Activated CD8-positive, alpha-beta memory T cell treated with anti-CD3 and anti-CD28 coated beads, Interleukin-2, amount 10 ng/mL, durations not matched to agents 7 days and 5 days (primary cell): Measurements from ENCODE around the gene CLEC2D. TPM values are rescaled to one million over a fixed set of nuclear protein-coding genes. Genes with fewer than 3 reads are reported as not detected.
A peak's percentile ranks its signal among the peaks of the same experiment; 100 is the strongest.
"Not testable (repeated sequence)": the region's sequence is repeated elsewhere in the genome, so short reads cannot be mapped to it uniquely, and the experiment has no call there.

ENCODE experiments used
- ATAC-seq: fragments of 150-1000 bp; cut with Tn5 transposase; one replicate; pipeline ENCODE4 v1.10.0; 2021; ENCODE audit warnings: moderate library complexity
- CTCF ChIA-PET: fragments of 350-600 bp; sonication (Branson Sonifier 250); formaldehyde crosslinking; loops from one replicate; lab custom pipeline; 2021; ENCODE audit warnings: antibody characterized with exemption; lab: Charles Lee
- DNase-seq: peaks from one replicate; pipeline ENCODE4 v3.0.0-alpha.2; 2020
- H3K27ac Mint-ChIP-seq: one replicate; pipeline ENCODE4 v1.8.0; 2021; ENCODE audit warnings: mild to moderate bottlenecking, mixed read lengths
- H3K27me3 Mint-ChIP-seq: one replicate; pipeline ENCODE4 v1.8.0; 2021; ENCODE audit warnings: mixed read lengths
- H3K36me3 Mint-ChIP-seq: one replicate; pipeline ENCODE4 v1.8.0; 2021; ENCODE audit warnings: mild to moderate bottlenecking, mixed read lengths
- H3K4me1 Mint-ChIP-seq: one replicate; pipeline ENCODE4 v1.8.0; 2021; ENCODE audit warnings: mixed read lengths
- H3K4me3 Mint-ChIP-seq: one replicate; pipeline ENCODE4 v1.8.0; 2021; ENCODE audit warnings: mild to moderate bottlenecking, moderate library complexity, mixed read lengths
- H3K9me3 Mint-ChIP-seq: one replicate; pipeline ENCODE4 v1.8.0; 2022; ENCODE audit warnings: low read depth, mixed read lengths
- total RNA-seq, 2 experiments: library from RNA; stranded (reverse); gene quantifications; one replicate each; pipeline ENCODE4 v1.2.3, GENCODE V29; 2021

The CLEC2D gene
- total RNA-seq, 2 experiments from 2014 or later = 355 to 385 TPM

DNA sequence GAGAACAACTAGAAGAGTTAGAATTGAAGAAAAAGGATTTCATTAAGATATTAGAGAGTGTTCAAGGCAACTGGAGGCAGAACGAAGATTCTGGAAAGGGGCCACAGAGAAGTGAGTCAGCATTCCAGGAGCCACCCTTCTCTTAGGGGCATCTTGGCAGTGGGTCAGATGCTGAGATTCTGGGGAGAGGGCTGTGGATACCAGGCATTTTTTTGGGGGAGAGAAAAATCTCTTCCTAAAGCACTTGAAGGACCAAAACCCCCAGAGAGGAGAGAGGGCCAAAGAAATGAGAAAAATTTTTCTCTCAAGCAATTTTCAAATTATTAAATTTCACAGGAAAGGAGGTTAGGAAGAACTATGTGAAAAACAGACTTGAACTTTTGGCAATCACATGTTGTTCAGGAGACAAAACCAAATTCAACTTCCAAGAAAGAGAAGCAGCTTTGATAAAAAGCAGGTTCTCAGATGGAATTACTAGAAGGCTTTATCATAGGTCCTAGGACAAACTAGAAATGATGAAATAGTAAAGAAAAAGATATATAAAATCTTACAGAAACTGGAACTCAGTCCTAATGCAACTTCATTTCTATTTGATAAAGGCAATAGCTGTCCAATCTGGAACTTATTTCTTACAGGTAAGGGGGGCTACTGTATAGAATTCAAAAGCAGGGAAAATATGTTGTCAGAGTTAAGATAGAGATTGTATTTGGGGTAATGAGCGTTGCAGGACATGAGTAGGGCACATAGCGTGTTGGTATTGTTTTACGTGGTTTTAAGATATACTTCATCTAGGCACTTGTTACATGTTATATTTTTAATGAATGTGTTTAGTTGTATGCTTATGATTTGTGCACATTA, 1.1 kb upstream of the CLEC2D start:
- H3K9me3 Mint-ChIP-seq = no peaks in the 10 kb centered on the region
- H3K4me3 Mint-ChIP-seq = peak overlapping the region; percentile 95
- peaks cover 54% of the 10 kb centered on the region for H3K4me1 Mint-ChIP-seq
- H3K27ac Mint-ChIP-seq = peak overlapping the region; percentile 99
- DNase-seq (no peak), ATAC-seq (no peak)
- CTCF ChIA-PET = interaction anchor here (1.4 to 5.2 kb wide), 4 partner anchors 14 to 321 kb away, joined by 4 to 33 read pairs (median 12); no protein-coding TSS in a partner anchor
- H3K36me3 Mint-ChIP-seq = peaks cover 76% of the 10 kb centered on the region
- H3K27me3 Mint-ChIP-seq = no peaks in the 10 kb centered on the region

DNA sequence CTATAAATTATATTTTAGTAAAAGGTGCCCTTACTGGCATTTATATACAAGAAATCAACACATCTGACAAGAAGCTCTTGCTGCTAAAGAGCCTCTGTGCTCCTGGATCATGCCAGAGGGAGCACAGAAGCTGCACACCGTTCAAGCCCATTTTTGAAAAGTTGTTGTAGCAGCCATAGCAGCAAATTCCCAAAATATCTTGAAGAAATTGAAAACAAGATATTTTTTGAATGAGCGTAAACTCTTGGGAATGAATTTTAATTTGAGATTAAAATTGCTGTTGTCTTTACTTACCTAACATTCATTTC, 540 bp upstream of the CLEC2D start:
- H3K4me3 Mint-ChIP-seq = peak overlapping the region; percentile 95
- H3K9me3 Mint-ChIP-seq = no peaks in the 10 kb centered on the region
- no peaks in the 10 kb centered on the region for H3K27me3 Mint-ChIP-seq
- H3K27ac Mint-ChIP-seq = peak overlapping the region; percentile 99
- peaks cover 78% of the 10 kb centered on the region for H3K36me3 Mint-ChIP-seq
- no peak for ATAC-seq
- CTCF ChIA-PET = interaction anchor here (1.0 to 5.2 kb wide), 5 partner anchors 13 to 322 kb away, joined by 3 to 33 read pairs (median 5); no protein-coding TSS in a partner anchor
- H3K4me1 Mint-ChIP-seq = peaks cover 55% of the 10 kb centered on the region
- DNase-seq = no peak

GRCh38 chr12:9672340-9672739, 2.8 kb downstream of the CLEC2D start:
- not testable (repeated sequence) for H3K9me3 Mint-ChIP-seq, DNase-seq, ATAC-seq, H3K27me3 Mint-ChIP-seq
- Mint-ChIP-seq H3K4me1 (peaks cover 52% of the 10 kb centered on the region), H3K36me3 (peaks cover 84% of the 10 kb centered on the region), H3K27ac (peak overlapping the region; percentile 99), H3K4me3 (peak overlapping the region; percentile 95)
- CTCF ChIA-PET = interaction anchor here (1.0 to 2.8 kb wide), 2 partner anchors 25 to 70 kb away, joined by 6 to 12 read pairs; no protein-coding TSS in a partner anchor

GRCh38 chr12:9673404-9674225, 4.1 kb downstream of the CLEC2D start:
- peaks cover 51% of the 10 kb centered on the region for H3K4me1 Mint-ChIP-seq
- CTCF ChIA-PET = interaction anchor here (0.7 to 2.8 kb wide), 7 partner anchors 10 to 343 kb away, joined by 3 to 12 read pairs (median 4); no protein-coding TSS in a partner anchor
- ATAC-seq (peak; percentile 37), DNase-seq (peak; percentile 91)
- H3K27me3 Mint-ChIP-seq = no peaks in the 10 kb centered on the region
- H3K4me3 Mint-ChIP-seq = peak overlapping the region; percentile 95
- peak overlapping the region; percentile 99 for H3K27ac Mint-ChIP-seq
- no peaks in the 10 kb centered on the region for H3K9me3 Mint-ChIP-seq
- peaks cover 90% of the 10 kb centered on the region for H3K36me3 Mint-ChIP-seq

DNA sequence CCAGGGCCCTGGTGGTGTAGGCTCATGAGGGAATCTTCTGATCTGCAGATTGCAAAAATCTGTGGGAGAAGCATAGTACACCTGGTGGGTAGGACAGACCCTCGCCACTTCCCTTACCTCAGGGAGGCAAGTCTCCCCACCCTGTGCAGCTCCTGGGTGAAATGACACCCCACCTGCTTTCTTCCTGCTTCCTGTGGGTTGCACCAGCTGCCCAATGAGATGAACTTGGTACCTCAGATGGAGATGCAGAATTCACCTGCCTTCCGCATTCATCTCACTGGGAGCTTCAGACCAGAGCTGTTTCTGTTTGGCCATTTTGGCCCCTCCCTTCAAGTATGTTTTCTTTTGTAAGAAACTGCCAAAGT, 4.7 kb downstream of the CLEC2D start:
- Mint-ChIP-seq H3K4me1 (peaks cover 50% of the 10 kb centered on the region), H3K9me3 (no peaks in the 10 kb centered on the region)

GRCh38 chr12:9682508-9682907, 13.0 kb downstream of the CLEC2D start:
- H3K27me3 Mint-ChIP-seq, H3K27ac Mint-ChIP-seq, ATAC-seq, DNase-seq, H3K4me3 Mint-ChIP-seq: not testable (repeated sequence)
- Mint-ChIP-seq H3K4me1 (peaks cover 80% of the 10 kb centered on the region), H3K9me3 (peaks cover 35% of the 10 kb centered on the region), H3K36me3 (peaks cover 94% of the 10 kb centered on the region)
- CTCF ChIA-PET = interaction anchor here (0.7 to 2.8 kb wide), 8 partner anchors 8 to 49 kb away, joined by 3 to 10 read pairs (median 3); partner anchors contain the start of gene CLEC2D

More for the DNA sequence above, 4.7 kb downstream of the CLEC2D start:
- Mint-ChIP-seq H3K27me3 (no peaks in the 10 kb centered on the region), H3K4me3 (peak overlapping the region; percentile 95), H3K27ac (peak overlapping the region; percentile 99), H3K36me3 (peaks cover 92% of the 10 kb centered on the region)
- CTCF ChIA-PET = interaction anchor here (0.7 to 2.8 kb wide), 6 partner anchors 9 to 344 kb away, joined by 3 to 12 read pairs (median 4); no protein-coding TSS in a partner anchor
- peak; percentile 35 for ATAC-seq
- DNase-seq = peak; percentile 83

- peaks cover 35% of the 10 kb centered on the region for H3K9me3 Mint-ChIP-seq
- DNase-seq, H3K4me3 Mint-ChIP-seq, H3K27ac Mint-ChIP-seq, ATAC-seq, H3K27me3 Mint-ChIP-seq: not testable (repeated sequence)
- peaks cover 93% of the 10 kb centered on the region for H3K36me3 Mint-ChIP-seq
- CTCF ChIA-PET = interaction anchor here (0.8 to 2.8 kb wide), 4 partner anchors 9 to 48 kb away, joined by 3 to 10 read pairs (median 4); no protein-coding TSS in a partner anchor
- H3K4me1 Mint-ChIP-seq = peaks cover 77% of the 10 kb centered on the region
Observed at GRCh38 chr12:9682949-9683348, 13.4 kb downstream of the CLEC2D start.

- CTCF ChIA-PET = interaction anchor here (1.2 to 1.8 kb wide), 3 partner anchors 12 to 52 kb away, joined by 3 to 5 read pairs (median 4); no protein-coding TSS in a partner anchor
- Mint-ChIP-seq H3K4me1 (peaks cover 67% of the 10 kb centered on the region), H3K9me3 (peaks cover 29% of the 10 kb centered on the region), H3K27ac (peak overlapping the region; percentile 67), H3K4me3 (peak overlapping the region; percentile 15), H3K36me3 (peaks cover 94% of the 10 kb centered on the region)
- not testable (repeated sequence) for ATAC-seq, DNase-seq, H3K27me3 Mint-ChIP-seq
Observed at GRCh38 chr12:9685366-9685765, 15.9 kb downstream of the CLEC2D start.

GRCh38 chr12:9685915-9686314, 16.4 kb downstream of the CLEC2D start:
- Mint-ChIP-seq H3K27me3 (no peaks in the 10 kb centered on the region), H3K36me3 (peaks cover 94% of the 10 kb centered on the region), H3K4me3 (no peak overlapping the region), H3K4me1 (peaks cover 65% of the 10 kb centered on the region), H3K9me3 (peaks cover 23% of the 10 kb centered on the region), H3K27ac (peak overlapping the region; percentile 67)
- ATAC-seq = no peak
- DNase-seq = no peak
- CTCF ChIA-PET = interaction anchor here (1.8 to 2.3 kb wide), 2 partner anchors 15 to 22 kb away, joined by 5 to 15 read pairs; no protein-coding TSS in a partner anchor

DNA sequence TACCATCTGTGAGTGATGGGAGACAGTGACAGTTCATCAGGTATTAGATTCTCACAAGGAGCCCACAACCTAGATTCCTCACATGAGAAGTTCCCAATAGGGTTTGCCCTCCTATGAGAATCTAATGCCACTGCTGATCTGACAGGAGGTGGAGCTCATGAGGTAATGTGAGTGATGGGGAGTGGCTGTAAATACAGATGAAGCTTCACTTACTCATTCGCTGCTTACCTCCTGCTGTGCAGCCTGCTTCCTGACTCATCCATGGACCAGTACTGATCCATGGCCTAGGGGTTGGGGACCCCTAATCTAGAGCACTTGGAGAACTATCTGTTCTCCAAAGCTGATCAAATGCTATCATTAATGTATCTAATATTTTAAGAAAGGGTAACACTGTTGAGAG, 17.7 kb downstream of the CLEC2D start:
- H3K27me3 Mint-ChIP-seq = no peaks in the 10 kb centered on the region
- peak overlapping the region; percentile 43 for H3K27ac Mint-ChIP-seq
- no peak for ATAC-seq
- H3K4me3 Mint-ChIP-seq = no peak overlapping the region
- peaks cover 95% of the 10 kb centered on the region for H3K36me3 Mint-ChIP-seq
- CTCF ChIA-PET = interaction anchor here (0.7 to 2.3 kb wide), 10 partner anchors 8 to 356 kb away, joined by 3 to 15 read pairs (median 3); no protein-coding TSS in a partner anchor
- H3K4me1 Mint-ChIP-seq = peaks cover 67% of the 10 kb centered on the region
- no peak for DNase-seq
- peaks cover 18% of the 10 kb centered on the region for H3K9me3 Mint-ChIP-seq

DNA sequence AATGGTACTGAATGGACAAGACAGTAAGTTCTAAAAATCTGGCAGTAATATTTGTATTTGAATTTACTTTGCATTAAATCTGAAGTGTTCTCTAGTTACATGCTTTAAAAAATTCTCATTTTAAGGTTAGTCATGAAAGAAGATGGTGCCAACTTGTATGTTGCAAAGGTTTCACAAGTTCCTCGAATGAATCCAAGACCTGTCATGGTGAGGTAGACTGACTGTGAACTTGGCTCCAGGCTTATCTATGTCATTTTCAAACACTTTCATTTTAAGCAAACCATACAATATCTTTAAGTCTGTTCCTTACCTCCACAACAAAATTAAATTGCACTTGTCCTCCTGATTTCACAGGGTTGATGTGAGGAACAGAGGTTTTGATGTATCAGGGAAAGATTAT, 23.4 kb downstream of the CLEC2D start:
- peaks cover 95% of the 10 kb centered on the region for H3K36me3 Mint-ChIP-seq
- no peak for DNase-seq
- no peak for ATAC-seq

DNA sequence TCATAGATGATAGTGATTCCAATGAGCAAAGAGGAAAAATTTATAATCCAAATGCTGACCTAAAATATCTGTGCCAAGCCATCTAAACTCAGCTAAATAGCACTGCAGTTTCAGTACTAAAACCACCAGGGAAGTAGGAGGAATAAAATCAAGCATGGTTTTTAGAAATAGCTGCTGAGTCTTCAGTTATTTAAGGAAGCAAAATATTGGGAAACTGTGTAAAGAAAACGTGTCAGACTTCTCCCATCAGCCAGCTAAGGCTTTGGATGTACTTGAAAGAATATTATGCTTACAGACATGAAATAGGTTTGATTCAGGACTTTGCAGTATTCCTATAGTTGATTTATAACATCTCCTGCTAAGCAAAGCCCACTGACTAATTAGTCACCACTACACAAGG, 24.7 kb downstream of the CLEC2D start:
- H3K27me3 Mint-ChIP-seq = no peaks in the 10 kb centered on the region
- ATAC-seq = no peak
- H3K9me3 Mint-ChIP-seq = peaks cover 11% of the 10 kb centered on the region
- H3K27ac Mint-ChIP-seq = peak overlapping the region; percentile 29
- H3K4me1 Mint-ChIP-seq = peaks cover 63% of the 10 kb centered on the region
- no peak for DNase-seq
- H3K36me3 Mint-ChIP-seq = peaks cover 90% of the 10 kb centered on the region
- no peak overlapping the region for H3K4me3 Mint-ChIP-seq
- CTCF ChIA-PET = interaction anchor here (1.0 to 1.6 kb wide), 3 partner anchors 14 to 49 kb away, joined by 3 to 7 read pairs (median 4); no protein-coding TSS in a partner anchor

More for the DNA sequence above, 23.4 kb downstream of the CLEC2D start:
- CTCF ChIA-PET = interaction anchor here (1.6 kb wide), 1 partner anchor 15 kb away, joined by 7 read pairs; no protein-coding TSS in a partner anchor
- Mint-ChIP-seq H3K4me1 (peaks cover 58% of the 10 kb centered on the region), H3K9me3 (peaks cover 13% of the 10 kb centered on the region), H3K4me3 (no peak overlapping the region), H3K27me3 (no peaks in the 10 kb centered on the region), H3K27ac (no peak overlapping the region)
